Bronchial epithelial cell (primary cell): ENCODE measurements around the gene KIAA1958. TPM values are rescaled to one million over a fixed set of nuclear protein-coding genes. Genes with fewer than 3 reads are reported as not detected.

Experiments
- DNase-seq: peaks from one replicate; pipeline ENCODE4 v3.0.0-alpha.2; 2010; ENCODE audit warnings: low read depth
- FAIRE-seq: peaks from 2 replicates; lab custom pipeline; 2011; peaks lifted over from hg19 to GRCh38; lab: Jason Lieb, UNC
- H3K27me3 ChIP-seq: 2 replicates; pipeline ENCODE4 v1.5.1; 2011; ENCODE audit warnings: low read length; ENCODE audit not compliant: control insufficient read depth, insufficient read depth
- H3K36me3 ChIP-seq: 2 replicates; pipeline ENCODE4 v1.5.1; 2011; ENCODE audit warnings: low read length; ENCODE audit not compliant: control insufficient read depth, insufficient read depth
- H3K4me3 ChIP-seq: 2 replicates; pipeline ENCODE4 v1.5.1; 2011; ENCODE audit warnings: mild to moderate bottlenecking, low read depth, low read length, control low read depth
- CTCF ChIP-seq: IDR thresholded peaks from 2 replicates; pipeline ENCODE4 v1.5.1; 2011; ENCODE audit warnings: mild to moderate bottlenecking, moderate library complexity, low read length, control low read depth, inconsistent platforms; ENCODE audit not compliant: insufficient read depth, severe bottlenecking
- total RNA-seq: library from RNA; depleted of rRNA; stranded (reverse); fragments of >200 nt; gene quantifications from 2 replicates; pipeline ENCODE4 v1.2.1, GENCODE V29; 2014

Gene KIAA1958
- total RNA-seq, 1 donor from 2014 or later, result 1.8 TPM

GRCh38 chr9:112604790-112605189 is 118.2 kb downstream of the KIAA1958 start:
- DNase-seq (no peak), FAIRE-seq (no peak)
- Histone ChIP-seq H3K36me3 (no peaks in the 10 kb centered on the region), H3K4me3 (no peak overlapping the region), H3K27me3 (no peaks in the 10 kb centered on the region)
- no peak for TF ChIP-seq CTCF

GRCh38 chr9:112605518-112605917 is 118.9 kb downstream of the KIAA1958 start:
- DNase-seq (no peak), FAIRE-seq (no peak)
- no peaks in the 10 kb centered on the region for H3K36me3 ChIP-seq
- no peaks in the 10 kb centered on the region for H3K27me3 ChIP-seq
- TF ChIP-seq CTCF, result no peak
- H3K4me3 ChIP-seq, result no peak overlapping the region

GRCh38 chr9:112605963-112606699 is 119.5 kb downstream of the KIAA1958 start:
- FAIRE-seq (no peak), DNase-seq (peak; percentile 33)
- Histone ChIP-seq H3K36me3 (no peaks in the 10 kb centered on the region), H3K27me3 (no peaks in the 10 kb centered on the region), H3K4me3 (no peak overlapping the region)
- no peak for TF ChIP-seq CTCF

- FAIRE-seq (no peak), DNase-seq (no peak)
- no peaks in the 10 kb centered on the region for H3K36me3 ChIP-seq
- H3K27me3 ChIP-seq, result no peaks in the 10 kb centered on the region
- no peak overlapping the region for H3K4me3 ChIP-seq
- no peak for TF ChIP-seq CTCF
Measured at GRCh38 chr9:112608851-112609250, 122.2 kb downstream of the KIAA1958 start.

- DNase-seq, result no peak
- H3K4me3 ChIP-seq, result no peak overlapping the region
- no peaks in the 10 kb centered on the region for H3K27me3 ChIP-seq
- H3K36me3 ChIP-seq, result no peaks in the 10 kb centered on the region
- FAIRE-seq, result no peak
- TF ChIP-seq CTCF, result no peak
Measured at GRCh38 chr9:112615584-112616266, 129.1 kb downstream of the KIAA1958 start.
